Limb (tissue), 2 donors: ENCODE measurements around the gene LOXL3.
"Not testable (repeated sequence)": the region's sequence is repeated elsewhere in the genome, so short reads cannot be mapped to it uniquely, and the experiment has no call there.

Experiments
- DNase-seq, 2 donors: peaks; one replicate each; pipeline ENCODE4 v3.0.0-alpha.2; 2016; ENCODE audit errors: extremely low spot score in 2 of 2

LOXL3 gene

DNA sequence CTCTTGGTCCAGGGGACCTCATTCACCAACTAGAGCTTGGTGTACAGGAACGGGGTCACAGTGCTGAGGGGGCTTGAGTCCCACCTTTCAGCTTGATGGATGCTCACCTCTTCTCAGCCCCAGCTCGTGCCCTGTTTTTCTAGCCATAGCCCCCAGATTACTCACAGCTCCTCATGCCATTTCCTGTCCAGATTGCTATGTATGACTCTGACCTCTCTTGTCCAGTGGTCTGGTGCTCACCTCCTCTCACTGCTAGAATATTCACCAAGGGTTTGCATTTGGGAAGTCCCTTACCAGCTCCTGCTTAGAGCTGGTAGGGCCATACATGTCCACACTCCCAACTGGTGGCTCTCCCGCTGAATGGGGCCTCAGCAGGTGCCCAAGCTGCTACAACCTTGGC is 60.2 kb downstream of the LOXL3 start:
- DNase-seq, result no peak

DNA sequence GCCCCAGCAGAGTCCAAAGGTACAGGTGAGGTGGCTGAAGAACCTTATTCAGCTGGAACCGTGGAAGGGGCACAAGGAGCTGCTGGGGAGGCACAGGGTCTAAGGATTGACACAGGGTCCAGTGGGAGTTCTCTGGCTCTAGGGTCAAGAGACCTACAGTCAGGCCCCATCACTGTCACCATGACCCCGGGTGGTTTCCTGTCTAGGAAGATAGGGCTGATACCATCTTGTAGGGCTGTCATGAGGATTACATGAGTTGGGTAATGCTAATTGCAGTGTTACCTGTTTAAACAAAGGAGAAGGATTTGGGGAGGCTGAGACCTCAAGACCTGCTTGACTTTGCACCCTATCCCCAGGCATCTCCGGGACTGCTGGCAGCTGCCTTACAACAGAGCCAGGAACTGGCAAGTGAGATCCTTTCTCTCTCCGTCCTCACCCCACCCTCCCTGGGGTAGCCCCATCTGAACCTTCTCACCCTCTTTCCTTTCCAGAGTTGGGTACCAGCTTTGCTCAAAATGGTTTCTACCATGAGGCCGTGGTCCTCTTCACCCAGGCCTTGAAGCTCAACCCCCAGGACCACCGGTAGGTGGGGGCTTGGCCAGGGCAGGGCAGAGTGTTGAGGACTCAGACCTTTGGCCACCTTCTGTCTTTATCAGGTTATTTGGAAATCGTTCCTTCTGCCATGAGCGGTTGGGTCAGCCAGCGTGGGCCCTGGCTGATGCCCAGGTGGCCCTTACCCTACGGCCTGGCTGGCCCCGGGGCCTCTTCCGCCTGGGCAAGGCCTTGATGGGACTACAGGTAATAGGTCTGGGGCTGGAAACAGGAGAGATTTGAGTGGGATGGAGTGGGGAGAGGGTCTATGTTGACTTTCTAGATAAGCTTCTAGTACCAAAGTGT is 61.8 kb downstream of the LOXL3 start:
- DNase-seq, result no peak

DNA sequence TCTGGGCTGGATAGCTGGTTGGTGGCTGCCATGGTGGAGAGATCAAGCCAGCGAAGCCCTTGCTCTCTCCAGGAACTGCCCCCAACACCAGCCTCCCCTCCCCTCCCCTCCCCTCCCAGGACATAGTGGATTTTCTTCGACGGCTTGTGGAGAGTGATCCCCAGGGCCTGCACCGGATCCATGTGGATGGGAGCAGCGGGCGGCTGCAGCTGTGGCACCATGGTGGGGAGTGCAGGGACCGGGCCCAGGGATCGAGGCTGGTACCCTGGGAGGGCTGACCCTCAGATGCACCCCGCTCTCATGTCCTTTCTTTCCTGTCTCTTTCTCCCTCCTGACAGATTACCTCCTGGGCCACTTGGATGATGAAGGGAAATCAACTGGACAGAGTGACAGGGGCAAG is 63.8 kb downstream of the LOXL3 start:
- DNase-seq, result no peak

DNA sequence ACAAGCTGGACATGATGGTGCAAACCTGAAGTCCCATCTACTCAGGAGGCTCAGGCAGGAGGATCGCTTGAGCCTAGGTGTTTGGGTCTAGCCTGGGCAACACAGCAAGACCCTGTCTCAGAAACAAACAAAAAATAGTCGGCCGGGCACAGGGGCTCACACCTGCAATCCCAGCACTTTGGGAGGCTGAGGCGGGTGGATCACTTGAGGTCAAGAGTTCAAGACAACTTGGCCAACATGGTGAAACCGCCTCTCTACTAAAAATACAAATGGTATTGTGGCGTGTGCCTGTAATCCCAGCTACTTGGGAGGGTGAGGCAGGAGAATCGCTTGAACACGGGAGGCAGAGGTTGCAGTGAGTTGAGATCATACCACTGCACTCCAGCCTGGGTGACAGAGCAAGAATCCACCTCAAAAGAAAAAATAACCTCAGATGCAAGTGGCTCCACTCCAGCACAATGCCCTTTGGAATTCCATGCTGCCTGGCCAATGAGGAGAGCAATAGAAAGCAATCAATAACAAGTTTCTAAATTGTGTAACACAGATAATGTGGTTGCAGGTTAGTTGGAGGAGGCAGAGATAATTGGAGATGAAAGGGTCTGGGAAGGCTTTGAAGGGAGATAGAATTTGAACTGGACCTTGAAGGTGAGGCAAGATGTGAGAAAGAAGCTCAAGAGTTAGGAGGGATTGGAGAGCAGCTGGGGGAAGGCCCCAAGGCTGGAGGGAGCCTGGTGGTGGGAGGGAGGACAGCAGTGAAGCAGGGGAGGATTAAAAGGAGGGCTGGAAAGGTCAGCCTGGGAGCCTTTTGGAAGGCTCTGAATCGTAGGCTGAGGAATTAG is 64.9 kb downstream of the LOXL3 start:
- no peak for DNase-seq

DNA sequence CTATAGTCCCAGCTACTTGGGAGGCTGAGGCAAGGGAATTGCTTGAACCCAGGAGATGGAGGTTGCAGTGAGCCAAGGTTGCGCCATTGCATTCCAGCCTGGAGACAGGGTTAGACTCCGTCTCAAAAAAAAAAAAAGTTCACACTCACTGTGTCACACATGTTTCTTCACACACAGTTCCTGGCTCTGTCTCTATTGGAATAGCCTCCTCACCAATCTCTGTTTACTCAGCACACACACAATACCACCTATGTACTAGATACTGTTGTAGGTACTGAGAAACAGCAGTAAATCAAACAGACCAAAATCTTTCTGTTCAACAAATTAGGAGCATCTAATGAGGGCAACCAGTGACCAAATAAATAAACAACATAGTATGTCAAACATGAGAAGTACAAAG is 67.6 kb downstream of the LOXL3 start:
- no peak for DNase-seq

DNA sequence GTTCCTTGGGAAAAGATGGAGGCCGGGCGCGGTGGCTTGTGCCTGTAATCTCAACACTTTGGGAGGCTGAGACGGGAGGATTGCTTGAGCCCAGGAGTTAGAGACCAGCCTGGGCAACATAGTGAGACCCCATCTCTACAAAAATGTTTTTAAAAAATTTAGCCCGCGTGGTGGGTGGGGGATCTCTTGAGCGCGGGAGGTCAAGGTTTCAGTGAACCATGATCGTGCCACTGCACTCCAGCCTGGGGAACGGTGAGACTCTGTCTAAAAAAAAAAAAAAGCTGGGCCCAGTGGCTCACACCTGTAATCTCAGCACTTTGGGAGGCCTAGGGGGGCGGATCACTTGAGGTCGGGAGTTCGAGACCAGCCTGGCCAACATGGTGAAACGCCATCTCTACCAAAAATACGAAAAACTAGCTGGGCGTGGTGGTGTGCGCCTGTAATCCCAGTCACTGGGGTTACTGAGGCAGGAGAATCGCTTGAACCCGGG is 70.0 kb downstream of the LOXL3 start:
- DNase-seq, result not testable (repeated sequence)

DNA sequence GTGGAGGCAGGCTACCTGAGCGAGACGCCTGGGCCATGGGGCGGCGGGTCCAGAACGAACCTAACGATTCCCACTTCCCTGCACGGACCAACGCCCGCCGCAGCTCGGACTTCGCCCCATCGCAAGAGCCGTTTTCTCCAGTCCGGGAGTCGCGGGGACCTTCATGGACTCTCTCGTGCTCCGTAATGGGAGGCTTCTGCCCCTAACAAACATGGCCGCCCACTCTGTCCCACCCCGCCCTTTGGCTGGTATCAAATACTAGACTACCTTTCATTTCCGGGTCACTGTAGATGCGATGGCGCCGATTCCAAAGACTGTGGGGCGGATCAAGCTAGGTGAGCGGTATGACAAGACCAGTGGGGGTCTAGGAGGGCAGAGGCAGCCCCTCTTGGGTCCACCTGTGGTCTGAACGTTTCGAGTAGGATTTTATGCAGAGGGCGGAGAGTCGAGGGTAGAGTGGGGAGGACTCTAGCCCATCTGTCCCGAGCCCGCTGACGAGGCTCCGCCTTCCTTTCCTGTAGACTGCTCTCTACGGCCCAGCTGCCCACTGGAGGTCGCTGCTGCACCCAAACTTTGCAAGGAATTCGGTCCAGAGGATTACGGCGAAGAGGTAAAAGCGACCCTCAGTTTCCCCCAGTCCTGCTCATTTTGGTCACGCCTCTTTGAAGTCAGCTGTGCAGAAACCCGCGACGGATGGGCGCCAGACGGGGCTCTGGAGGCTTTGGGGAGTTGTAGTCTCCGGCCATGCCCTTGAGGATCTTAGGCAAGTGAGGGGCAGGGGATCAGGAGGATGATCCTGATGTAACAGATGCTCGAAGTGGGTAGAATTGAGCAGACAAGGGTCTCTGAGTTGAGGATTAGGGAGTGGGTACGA is 70.7 kb downstream of the LOXL3 start, which contains the start of the genes CCDC142 and TTC31:
Gene CCDC142 (minus strand): TSS at position 198 of the 874 bp plus-strand sequence. CDS start 161 bp downstream, at position 37.
Gene TTC31 (plus strand): TSS at position 281 of the 874 bp plus-strand sequence. CDS start 15 bp downstream, at position 296.
- peak; percentile 95 to 98 for DNase-seq
